NT2/D1 (cell line): ENCODE measurements around the gene AFF3.

Experiments used
- DNase-seq: peaks from one replicate; pipeline ENCODE4 v3.0.0-alpha.2; 2011; ENCODE audit warnings: low read depth, low spot score
- H3K27me3 ChIP-seq: 2 replicates; pipeline ENCODE4 v1.6.0; 2011; ENCODE audit warnings: mild to moderate bottlenecking; ENCODE audit not compliant: insufficient read length, insufficient read depth
- H3K36me3 ChIP-seq: 2 replicates; pipeline ENCODE4 v1.6.1; 2011; ENCODE audit warnings: mild to moderate bottlenecking, low read length, mixed read lengths; ENCODE audit not compliant: insufficient read depth, insufficient read length
- H3K4me1 ChIP-seq: 2 replicates; pipeline ENCODE4 v1.5.1; 2011; ENCODE audit not compliant: insufficient read depth, insufficient read length
- H3K4me3 ChIP-seq: 2 replicates; pipeline ENCODE4 v1.5.1; 2011; ENCODE audit warnings: low read depth; ENCODE audit not compliant: insufficient read length
- H3K9ac ChIP-seq: 2 replicates; pipeline ENCODE4 v1.6.0; 2011; ENCODE audit warnings: low read depth; ENCODE audit not compliant: insufficient read length
- H3K9me3 ChIP-seq: 2 replicates; pipeline ENCODE4 v1.5.1; 2011; ENCODE audit warnings: mild to moderate bottlenecking, low read length; ENCODE audit not compliant: insufficient read depth
- SUZ12 ChIP-seq: IDR thresholded peaks from 2 replicates; pipeline ENCODE4 v1.6.1; 2011; ENCODE audit not compliant: insufficient read length, insufficient read depth; ENCODE audit errors: extremely low read depth
- YY1 ChIP-seq: IDR thresholded peaks from 2 replicates; pipeline ENCODE4 v1.6.1; 2011; ENCODE audit not compliant: insufficient read length, insufficient read depth
- ZNF274 ChIP-seq: IDR thresholded peaks from 2 replicates; pipeline ENCODE4 v1.6.1; 2011; ENCODE audit warnings: mild to moderate bottlenecking, low read depth, low read length

The AFF3 gene

DNA sequence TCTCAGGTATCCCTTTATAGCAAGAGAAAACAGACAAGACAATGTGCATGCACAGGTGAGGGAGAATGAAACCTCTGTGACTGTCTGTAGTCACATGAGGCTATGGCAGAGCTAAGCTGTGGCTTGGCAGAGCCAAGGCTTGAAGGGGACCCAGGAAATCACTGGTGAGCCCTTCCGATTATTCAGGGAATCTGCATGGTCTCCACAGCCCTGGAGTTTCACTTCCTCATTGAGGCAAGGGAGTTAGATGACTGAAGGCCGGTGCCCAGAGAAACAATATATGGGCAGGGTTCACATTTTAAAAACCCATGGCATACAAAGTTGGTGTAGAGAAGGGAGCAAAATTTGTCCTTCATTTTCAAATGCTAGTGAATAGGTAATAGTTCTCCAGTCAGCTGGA lies 508.2 kb downstream of the AFF3 start:
- no peak for DNase-seq
- H3K9ac ChIP-seq = no peak overlapping the region
- no peak for TF ChIP-seq YY1
- no peak for TF ChIP-seq SUZ12
- TF ChIP-seq ZNF274 = no peak
- no peaks in the 10 kb centered on the region for H3K9me3 ChIP-seq
- no peak overlapping the region for H3K4me3 ChIP-seq
- H3K4me1 ChIP-seq = no peaks in the 10 kb centered on the region
- H3K27me3 ChIP-seq = no peaks in the 10 kb centered on the region
- H3K36me3 ChIP-seq = no peaks in the 10 kb centered on the region

DNA sequence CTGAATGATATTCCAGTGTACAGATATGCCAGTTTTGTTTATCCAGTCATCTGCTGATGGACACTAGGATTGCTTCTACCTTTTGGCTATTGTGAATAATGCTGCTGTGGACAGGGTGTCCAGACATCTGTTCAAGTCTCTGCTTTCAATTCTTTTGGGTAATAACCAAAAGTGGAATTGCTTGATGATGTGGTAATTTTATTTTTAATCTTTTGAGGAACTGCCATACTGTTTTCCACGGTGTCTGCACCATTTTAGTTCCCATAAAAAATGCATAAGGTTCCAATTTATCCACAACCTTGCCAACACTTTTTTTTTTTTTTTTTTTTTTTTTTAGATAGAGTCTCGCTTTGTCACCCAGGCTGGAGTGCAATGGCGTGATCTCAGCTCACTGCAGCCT lies 510.7 kb downstream of the AFF3 start:
- no peak for TF ChIP-seq SUZ12
- TF ChIP-seq YY1 = no peak
- no peak for TF ChIP-seq ZNF274
- no peaks in the 10 kb centered on the region for H3K36me3 ChIP-seq
- no peaks in the 10 kb centered on the region for H3K4me1 ChIP-seq
- no peak overlapping the region for H3K9ac ChIP-seq
- no peaks in the 10 kb centered on the region for H3K9me3 ChIP-seq
- H3K4me3 ChIP-seq = no peak overlapping the region
- no peak for DNase-seq
- H3K27me3 ChIP-seq = no peaks in the 10 kb centered on the region

DNA sequence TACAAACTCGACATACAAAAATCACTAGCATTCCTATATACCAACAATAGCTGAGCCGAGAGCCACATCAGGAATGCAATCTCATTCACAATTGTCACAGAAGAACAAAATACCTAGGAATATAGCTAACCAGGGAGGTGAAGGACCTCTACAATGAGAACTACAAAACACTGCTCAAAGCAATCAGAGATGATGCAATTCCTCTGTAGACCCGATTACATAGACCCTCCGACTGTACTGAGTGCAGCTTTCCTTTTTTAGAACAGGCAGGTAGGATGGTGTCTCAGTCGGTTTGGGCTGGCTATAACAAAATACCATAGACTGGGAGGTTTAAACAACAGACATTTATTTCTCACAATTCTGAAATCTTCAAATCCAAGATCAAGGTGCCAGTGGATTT lies 513.1 kb downstream of the AFF3 start:
- Histone ChIP-seq H3K36me3 (no peaks in the 10 kb centered on the region), H3K4me3 (no peak overlapping the region), H3K4me1 (no peaks in the 10 kb centered on the region), H3K27me3 (no peaks in the 10 kb centered on the region), H3K9me3 (no peaks in the 10 kb centered on the region), H3K9ac (no peak overlapping the region)
- TF ChIP-seq SUZ12 = no peak
- no peak for DNase-seq

GRCh38 chr2:99626158-99626557 lies 516.2 kb downstream of the AFF3 start:
- Histone ChIP-seq H3K4me3 (no peak overlapping the region), H3K9ac (no peak overlapping the region), H3K36me3 (no peaks in the 10 kb centered on the region), H3K27me3 (no peaks in the 10 kb centered on the region), H3K9me3 (0 out of 2 replicates have a peak, but pooled peaks cover 6% of the 10 kb centered on the region), H3K4me1 (no peaks in the 10 kb centered on the region)
- TF ChIP-seq YY1 (no peak), ZNF274 (no peak), SUZ12 (no peak)
- DNase-seq = no peak

GRCh38 chr2:99624677-99625076 lies 517.7 kb downstream of the AFF3 start:
- no peak overlapping the region for H3K9ac ChIP-seq
- H3K27me3 ChIP-seq = no peaks in the 10 kb centered on the region
- DNase-seq = no peak
- TF ChIP-seq ZNF274 (no peak), YY1 (no peak), SUZ12 (no peak)
- no peaks in the 10 kb centered on the region for H3K4me1 ChIP-seq
- no peak overlapping the region for H3K4me3 ChIP-seq
- H3K9me3 ChIP-seq = 0 out of 2 replicates have a peak, but pooled peaks cover 6% of the 10 kb centered on the region
- no peaks in the 10 kb centered on the region for H3K36me3 ChIP-seq

GRCh38 chr2:99623613-99624012 lies 518.8 kb downstream of the AFF3 start:
- Histone ChIP-seq H3K9ac (no peak overlapping the region), H3K4me3 (no peak overlapping the region), H3K4me1 (no peaks in the 10 kb centered on the region), H3K27me3 (no peaks in the 10 kb centered on the region), H3K36me3 (no peaks in the 10 kb centered on the region), H3K9me3 (0 out of 2 replicates have a peak, but pooled peaks cover 6% of the 10 kb centered on the region)
- no peak for TF ChIP-seq ZNF274
- no peak for TF ChIP-seq SUZ12
- TF ChIP-seq YY1 = no peak
- no peak for DNase-seq

DNA sequence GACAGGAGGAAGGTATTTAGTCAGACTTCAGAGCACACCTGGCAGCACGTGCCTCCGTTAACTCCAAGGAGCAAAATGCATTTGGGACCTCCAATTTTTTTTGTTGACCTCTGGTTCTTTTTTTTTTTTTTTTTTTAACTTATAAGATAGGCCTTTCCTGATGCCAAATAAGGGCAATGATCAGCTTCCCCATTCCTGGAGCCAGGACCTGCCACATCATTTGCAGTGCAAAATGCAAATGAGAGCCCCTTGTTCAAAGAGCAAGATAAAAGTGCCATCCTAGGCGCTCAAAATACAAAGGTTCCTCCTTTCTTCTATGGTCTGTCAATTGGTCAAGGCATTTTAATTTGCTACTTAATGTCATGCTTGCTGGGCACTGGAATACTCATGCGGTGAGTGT lies 519.4 kb downstream of the AFF3 start:
- H3K4me1 ChIP-seq = no peaks in the 10 kb centered on the region
- H3K27me3 ChIP-seq = no peaks in the 10 kb centered on the region
- H3K9me3 ChIP-seq = 0 out of 2 replicates have a peak, but pooled peaks cover 6% of the 10 kb centered on the region
- no peaks in the 10 kb centered on the region for H3K36me3 ChIP-seq
- H3K4me3 ChIP-seq = no peak overlapping the region
- no peak for DNase-seq
- TF ChIP-seq YY1 = no peak
- TF ChIP-seq SUZ12 = no peak
- TF ChIP-seq ZNF274 = no peak
- no peak overlapping the region for H3K9ac ChIP-seq

- Histone ChIP-seq H3K9ac (no peak overlapping the region), H3K4me1 (no peaks in the 10 kb centered on the region), H3K36me3 (no peaks in the 10 kb centered on the region), H3K9me3 (0 out of 2 replicates have a peak, but pooled peaks cover 6% of the 10 kb centered on the region), H3K4me3 (no peak overlapping the region), H3K27me3 (no peaks in the 10 kb centered on the region)
- DNase-seq = no peak
- TF ChIP-seq ZNF274 = no peak
- TF ChIP-seq YY1 = no peak
- no peak for TF ChIP-seq SUZ12
These were observed 519.9 kb downstream of the AFF3 start for GRCh38 chr2:99622534-99622933.
